ENCODE data around the gene ADIPOQ. TPM values are rescaled to one million over a fixed set of nuclear protein-coding genes. Genes with fewer than 3 reads are reported as not detected.
"Not testable (repeated sequence)": the region's sequence is repeated elsewhere in the genome, so short reads cannot be mapped to it uniquely, and the experiment has no call there.

The ADIPOQ gene
- polyA plus RNA-seq, 1 donor (not counting 4 experiments of a cell fraction or from before 2014, with no cell fraction given): not detected

DNA sequence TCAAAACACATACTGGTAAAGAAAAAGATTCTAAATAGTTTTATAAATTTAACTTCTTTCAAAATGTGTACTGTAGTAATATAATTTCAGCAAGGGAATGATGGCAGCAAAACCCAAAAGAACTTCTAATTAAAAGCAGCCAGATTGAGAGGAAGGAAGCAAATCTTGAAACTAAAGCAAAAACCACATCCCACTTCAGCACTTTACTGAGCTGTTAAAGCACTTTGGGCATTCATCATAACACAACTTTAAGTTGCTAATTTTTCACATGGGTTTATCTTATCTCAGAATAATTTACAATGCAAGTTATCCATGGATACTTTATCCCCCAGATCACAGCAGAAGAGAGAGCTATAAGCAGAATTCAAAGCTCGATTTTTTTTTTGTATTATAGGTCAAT is 42.2 kb upstream of the ADIPOQ start:
- Histone ChIP-seq H4K20me1 (ENCODE audit: control insufficient read depth, extremely low read depth, insufficient read depth, low read length) (no peaks in the 10 kb centered on the region), H3K9me3 (ENCODE audit: control insufficient read depth, low read depth, low read length) (no peaks in the 10 kb centered on the region), H3K4me2 (ENCODE audit: control insufficient read depth, extremely low read depth, insufficient read depth, low read depth, low read length) (no peak overlapping the region), H3K4me1 (ENCODE audit: control insufficient read depth, extremely low read depth, insufficient read depth, low read length) (peaks cover 5% of the 10 kb centered on the region), H3K27me3 (ENCODE audit: control insufficient read depth, extremely low read depth, insufficient read depth, low read length) (no peaks in the 10 kb centered on the region), H3K79me2 (ENCODE audit: control insufficient read depth, insufficient read depth, low read length) (peaks cover 9% of the 10 kb centered on the region), H2AFZ (ENCODE audit: control insufficient read depth, low read length) (no peak overlapping the region), H3K9me1 (ENCODE audit: control insufficient read depth, extremely low read depth, insufficient read depth, low read length) (no peaks in the 10 kb centered on the region), H3K9ac (ENCODE audit: control insufficient read depth, extremely low read depth, insufficient read depth, low read length) (no peak overlapping the region), H3K27ac (ENCODE audit: control insufficient read depth, insufficient read depth, low read length) (no peak overlapping the region), H3K4me3 (ENCODE audit: control insufficient read depth in 2 of 3, extremely low read depth in 1 of 3, insufficient read depth in 2 of 3, low read depth in 1 of 3, low read length in 3 of 3) (no peak overlapping the region), H3K36me3 (ENCODE audit: control insufficient read depth in 2 of 2, extremely low read depth in 1 of 2, insufficient read depth in 2 of 2, low read length in 2 of 2) (peaks cover 3 to 24% of the 10 kb centered on the region in 2 experiments)
- DNase-seq (ENCODE audit: low read depth, low spot score) (no peak), FAIRE-seq (no peak)
- dilution Hi-C loops (cut with MboI; ENCODE audit: extremely low pct_ligation_motif_present, low sequenced_read_pairs): no loop called here
- TF ChIP-seq EZH2 (IDR thresholded peaks at IDR 0.05; ENCODE audit: low read length): no peak
- TF ChIP-seq, protein P1, sequence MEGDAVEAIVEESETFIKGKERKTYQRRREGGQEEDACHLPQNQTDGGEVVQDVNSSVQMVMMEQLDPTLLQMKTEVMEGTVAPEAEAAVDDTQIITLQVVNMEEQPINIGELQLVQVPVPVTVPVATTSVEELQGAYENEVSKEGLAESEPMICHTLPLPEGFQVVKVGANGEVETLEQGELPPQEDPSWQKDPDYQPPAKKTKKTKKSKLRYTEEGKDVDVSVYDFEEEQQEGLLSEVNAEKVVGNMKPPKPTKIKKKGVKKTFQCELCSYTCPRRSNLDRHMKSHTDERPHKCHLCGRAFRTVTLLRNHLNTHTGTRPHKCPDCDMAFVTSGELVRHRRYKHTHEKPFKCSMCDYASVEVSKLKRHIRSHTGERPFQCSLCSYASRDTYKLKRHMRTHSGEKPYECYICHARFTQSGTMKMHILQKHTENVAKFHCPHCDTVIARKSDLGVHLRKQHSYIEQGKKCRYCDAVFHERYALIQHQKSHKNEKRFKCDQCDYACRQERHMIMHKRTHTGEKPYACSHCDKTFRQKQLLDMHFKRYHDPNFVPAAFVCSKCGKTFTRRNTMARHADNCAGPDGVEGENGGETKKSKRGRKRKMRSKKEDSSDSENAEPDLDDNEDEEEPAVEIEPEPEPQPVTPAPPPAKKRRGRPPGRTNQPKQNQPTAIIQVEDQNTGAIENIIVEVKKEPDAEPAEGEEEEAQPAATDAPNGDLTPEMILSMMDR (optimal IDR thresholded peaks at IDR 0.05 in 1 of 3, IDR thresholded peaks at IDR 0.05 in 1 of 3, conservative IDR thresholded peaks at IDR 0.05 in 1 of 3; ENCODE audit: extremely low read depth in 1 of 3, insufficient read depth in 2 of 3, low read length in 3 of 3): no peak

DNA sequence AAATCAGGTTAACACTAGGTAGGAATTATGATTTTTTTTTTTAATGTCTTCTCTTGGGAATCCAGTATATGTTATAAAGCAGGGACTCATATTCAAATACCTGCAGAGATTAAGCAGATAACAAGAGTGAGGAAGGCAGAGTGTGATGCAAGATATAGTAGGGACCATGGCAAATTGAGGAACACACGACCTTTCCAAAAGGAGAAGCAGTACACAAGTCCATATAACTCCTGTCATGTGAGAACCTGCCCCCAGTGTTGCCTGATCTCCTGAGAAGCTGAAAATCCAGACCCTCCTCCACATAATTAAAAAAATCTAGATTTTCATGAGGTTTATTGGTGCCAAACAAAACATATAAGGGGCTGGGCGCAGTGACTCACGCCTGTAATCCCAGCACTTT is 39.8 kb upstream of the ADIPOQ start:
- FAIRE-seq (no peak), DNase-seq (ENCODE audit: low read depth, low spot score) (no peak)

DNA sequence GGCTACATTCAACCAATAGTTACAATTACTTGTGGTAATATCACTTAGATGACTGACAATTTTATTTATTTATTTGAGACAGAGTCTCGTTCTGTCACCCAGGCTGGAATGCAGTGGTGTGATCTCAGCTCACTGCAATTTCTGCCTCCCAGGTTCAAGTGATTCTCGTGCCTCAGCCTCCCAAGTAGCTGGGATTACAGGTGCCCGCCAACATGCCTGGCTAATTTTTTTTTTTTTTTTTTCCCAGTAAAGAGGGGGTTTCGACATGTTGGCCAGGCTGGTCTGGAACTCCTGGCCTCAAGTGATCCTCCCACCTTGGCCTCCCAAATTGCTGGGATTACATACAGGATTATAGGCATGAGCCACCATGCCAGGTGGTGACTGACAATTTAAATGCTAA is 39.1 kb upstream of the ADIPOQ start:
- H3K9me3 ChIP-seq (ENCODE audit: control insufficient read depth, low read depth, low read length); DNase-seq (ENCODE audit: low read depth, low spot score); H3K27me3 ChIP-seq (ENCODE audit: control insufficient read depth, extremely low read depth, insufficient read depth, low read length); H3K4me2 ChIP-seq (ENCODE audit: control insufficient read depth, extremely low read depth, insufficient read depth, low read depth, low read length); H3K9ac ChIP-seq (ENCODE audit: control insufficient read depth, extremely low read depth, insufficient read depth, low read length); dilution Hi-C loops (cut with MboI; ENCODE audit: extremely low pct_ligation_motif_present, low sequenced_read_pairs); H3K27ac ChIP-seq (ENCODE audit: control insufficient read depth, insufficient read depth, low read length); FAIRE-seq; H3K4me3 ChIP-seq (ENCODE audit: control insufficient read depth in 2 of 3, extremely low read depth in 1 of 3, insufficient read depth in 2 of 3, low read depth in 1 of 3, low read length in 3 of 3); H2AFZ ChIP-seq (ENCODE audit: control insufficient read depth, low read length); H3K9me1 ChIP-seq (ENCODE audit: control insufficient read depth, extremely low read depth, insufficient read depth, low read length); H4K20me1 ChIP-seq (ENCODE audit: control insufficient read depth, extremely low read depth, insufficient read depth, low read length): not testable (repeated sequence)
- peaks cover 20% of the 10 kb centered on the region for H3K79me2 ChIP-seq (ENCODE audit: control insufficient read depth, insufficient read depth, low read length)
- peaks cover 14% of the 10 kb centered on the region for H3K4me1 ChIP-seq (ENCODE audit: control insufficient read depth, extremely low read depth, insufficient read depth, low read length)
- peaks cover 3 to 16% of the 10 kb centered on the region in 2 experiments for H3K36me3 ChIP-seq (ENCODE audit: control insufficient read depth in 2 of 2, extremely low read depth in 1 of 2, insufficient read depth in 2 of 2, low read length in 2 of 2)

More for the DNA sequence above, 39.8 kb upstream of the ADIPOQ start:
- Histone ChIP-seq H3K79me2 (ENCODE audit: control insufficient read depth, insufficient read depth, low read length) (peaks cover 20% of the 10 kb centered on the region), H3K4me1 (ENCODE audit: control insufficient read depth, extremely low read depth, insufficient read depth, low read length) (peaks cover 14% of the 10 kb centered on the region), H2AFZ (ENCODE audit: control insufficient read depth, low read length) (no peak overlapping the region), H3K9me3 (ENCODE audit: control insufficient read depth, low read depth, low read length) (no peaks in the 10 kb centered on the region), H3K4me2 (ENCODE audit: control insufficient read depth, extremely low read depth, insufficient read depth, low read depth, low read length) (no peak overlapping the region), H3K36me3 (ENCODE audit: control insufficient read depth in 2 of 2, extremely low read depth in 1 of 2, insufficient read depth in 2 of 2, low read length in 2 of 2) (peaks cover 3 to 16% of the 10 kb centered on the region in 2 experiments), H3K27me3 (ENCODE audit: control insufficient read depth, extremely low read depth, insufficient read depth, low read length) (no peaks in the 10 kb centered on the region), H3K27ac (ENCODE audit: control insufficient read depth, insufficient read depth, low read length) (no peak overlapping the region), H3K9ac (ENCODE audit: control insufficient read depth, extremely low read depth, insufficient read depth, low read length) (no peak overlapping the region), H3K9me1 (ENCODE audit: control insufficient read depth, extremely low read depth, insufficient read depth, low read length) (no peaks in the 10 kb centered on the region), H4K20me1 (ENCODE audit: control insufficient read depth, extremely low read depth, insufficient read depth, low read length) (no peaks in the 10 kb centered on the region), H3K4me3 (ENCODE audit: control insufficient read depth in 2 of 3, extremely low read depth in 1 of 3, insufficient read depth in 2 of 3, low read depth in 1 of 3, low read length in 3 of 3) (no peak overlapping the region)
- TF ChIP-seq EZH2 (IDR thresholded peaks at IDR 0.05; ENCODE audit: low read length): no peak
- TF ChIP-seq, protein P1 (optimal IDR thresholded peaks at IDR 0.05 in 1 of 3, IDR thresholded peaks at IDR 0.05 in 1 of 3, conservative IDR thresholded peaks at IDR 0.05 in 1 of 3; ENCODE audit: extremely low read depth in 1 of 3, insufficient read depth in 2 of 3, low read length in 3 of 3): no peak
- dilution Hi-C loops (cut with MboI; ENCODE audit: extremely low pct_ligation_motif_present, low sequenced_read_pairs): no loop called here
